ENCODE measurements around the gene KCNB1.

The KCNB1 gene

DNA sequence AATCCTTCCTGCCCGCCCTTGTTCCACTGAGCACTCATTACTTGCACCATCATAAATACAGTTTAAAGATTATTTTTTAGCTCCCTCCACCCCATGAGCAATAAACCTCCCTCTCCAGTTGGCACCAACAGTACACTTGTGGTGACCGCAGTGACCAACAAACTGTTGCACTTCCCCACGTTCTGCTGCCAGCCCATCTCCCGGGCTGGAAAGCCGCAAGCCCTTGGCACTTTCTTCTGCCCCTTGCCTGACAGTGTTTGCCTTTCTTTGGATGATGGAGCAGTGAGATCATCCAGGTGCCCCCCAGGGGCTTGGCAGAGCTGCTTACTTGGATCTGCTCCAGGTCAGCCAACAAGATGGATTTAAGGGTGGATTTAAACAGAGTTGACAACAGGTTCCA, 21.6 kb downstream of the KCNB1 start:
- in situ Hi-C loops (cut with MboI; ENCODE audit: low pct_unique_long_range_greater_than_20kb, low sequenced_read_pairs, unreplicated experiment) = no loop called here
- TF ChIP-seq, protein P1, sequence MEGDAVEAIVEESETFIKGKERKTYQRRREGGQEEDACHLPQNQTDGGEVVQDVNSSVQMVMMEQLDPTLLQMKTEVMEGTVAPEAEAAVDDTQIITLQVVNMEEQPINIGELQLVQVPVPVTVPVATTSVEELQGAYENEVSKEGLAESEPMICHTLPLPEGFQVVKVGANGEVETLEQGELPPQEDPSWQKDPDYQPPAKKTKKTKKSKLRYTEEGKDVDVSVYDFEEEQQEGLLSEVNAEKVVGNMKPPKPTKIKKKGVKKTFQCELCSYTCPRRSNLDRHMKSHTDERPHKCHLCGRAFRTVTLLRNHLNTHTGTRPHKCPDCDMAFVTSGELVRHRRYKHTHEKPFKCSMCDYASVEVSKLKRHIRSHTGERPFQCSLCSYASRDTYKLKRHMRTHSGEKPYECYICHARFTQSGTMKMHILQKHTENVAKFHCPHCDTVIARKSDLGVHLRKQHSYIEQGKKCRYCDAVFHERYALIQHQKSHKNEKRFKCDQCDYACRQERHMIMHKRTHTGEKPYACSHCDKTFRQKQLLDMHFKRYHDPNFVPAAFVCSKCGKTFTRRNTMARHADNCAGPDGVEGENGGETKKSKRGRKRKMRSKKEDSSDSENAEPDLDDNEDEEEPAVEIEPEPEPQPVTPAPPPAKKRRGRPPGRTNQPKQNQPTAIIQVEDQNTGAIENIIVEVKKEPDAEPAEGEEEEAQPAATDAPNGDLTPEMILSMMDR (IDR thresholded peaks at IDR 0.05; ENCODE audit: extremely low read depth, insufficient read depth, missing control alignments) = no peak
- no peak for DNase-seq (ENCODE audit: low spot score)

DNA sequence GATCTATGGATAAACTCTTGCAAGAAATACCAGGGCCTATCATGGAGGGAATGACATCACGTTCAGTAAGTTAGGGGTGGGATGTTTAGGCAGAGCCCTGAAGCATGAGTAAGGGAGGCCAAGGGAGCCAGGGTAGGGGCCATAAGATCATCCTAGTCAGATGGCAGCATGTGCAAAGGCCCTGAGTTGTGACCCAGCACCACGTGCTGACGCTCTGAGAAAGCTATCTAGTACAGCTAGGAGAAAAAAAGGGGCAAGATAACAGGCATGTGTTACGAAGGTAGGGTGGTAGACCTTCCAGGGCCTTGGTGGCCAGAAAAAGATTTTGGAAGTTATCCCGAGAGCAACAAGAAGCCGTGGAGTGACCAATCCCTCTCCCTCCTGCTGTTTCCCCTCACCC, 22.3 kb downstream of the KCNB1 start:
- in situ Hi-C loops (cut with MboI; ENCODE audit: low pct_unique_long_range_greater_than_20kb, low sequenced_read_pairs, unreplicated experiment) = no loop called here
- TF ChIP-seq, protein P1 (IDR thresholded peaks at IDR 0.05; ENCODE audit: extremely low read depth, insufficient read depth, missing control alignments) = no peak
- no peak for DNase-seq (ENCODE audit: low spot score)

DNA sequence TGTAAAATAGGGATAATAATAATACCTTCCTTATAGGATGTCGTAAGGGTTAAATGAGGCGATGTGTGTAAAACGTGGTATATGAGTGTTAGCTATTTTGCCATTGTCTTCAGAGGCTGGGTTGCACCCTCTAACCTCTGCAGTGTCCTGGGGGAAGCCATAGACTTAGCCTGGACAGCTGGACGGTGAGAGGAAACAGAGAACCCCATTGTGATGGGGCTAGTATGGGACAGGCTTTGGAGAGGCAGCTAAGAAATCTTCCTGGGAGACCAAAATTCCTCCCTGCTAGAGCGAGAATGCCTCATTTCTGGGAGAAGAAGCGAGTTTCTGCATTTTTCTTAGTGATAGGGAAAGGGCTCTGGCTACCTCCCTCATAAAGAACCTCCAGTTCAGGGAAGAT, 22.8 kb downstream of the KCNB1 start:
- TF ChIP-seq, protein P1 (IDR thresholded peaks at IDR 0.05; ENCODE audit: extremely low read depth, insufficient read depth, missing control alignments) = no peak
- in situ Hi-C loops (cut with MboI; ENCODE audit: low pct_unique_long_range_greater_than_20kb, low sequenced_read_pairs, unreplicated experiment) = no loop called here
- DNase-seq (ENCODE audit: low spot score) = no peak

DNA sequence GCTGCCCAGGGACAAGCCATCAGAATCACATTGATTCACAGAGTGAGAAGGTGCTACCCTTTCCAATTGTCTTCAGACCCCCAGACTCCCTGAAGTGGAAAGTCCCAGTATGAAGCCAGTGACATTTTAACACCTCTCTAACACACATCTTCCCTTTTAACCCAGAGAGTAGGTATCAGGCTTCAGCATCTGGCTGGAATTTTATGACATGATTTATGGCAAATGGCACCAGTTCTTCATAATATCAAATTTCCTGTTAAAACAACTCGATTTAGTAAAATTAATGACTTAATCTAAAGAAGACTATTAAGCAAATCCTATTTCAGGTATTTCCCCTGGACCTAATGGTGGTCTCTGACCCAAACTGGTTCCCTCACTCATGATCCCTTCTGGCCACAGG, 25.0 kb downstream of the KCNB1 start:
- TF ChIP-seq, protein P1 (IDR thresholded peaks at IDR 0.05; ENCODE audit: extremely low read depth, insufficient read depth, missing control alignments) = no peak
- no peak for DNase-seq (ENCODE audit: low spot score)
- in situ Hi-C loops (cut with MboI; ENCODE audit: low pct_unique_long_range_greater_than_20kb, low sequenced_read_pairs, unreplicated experiment) = no loop called here

DNA sequence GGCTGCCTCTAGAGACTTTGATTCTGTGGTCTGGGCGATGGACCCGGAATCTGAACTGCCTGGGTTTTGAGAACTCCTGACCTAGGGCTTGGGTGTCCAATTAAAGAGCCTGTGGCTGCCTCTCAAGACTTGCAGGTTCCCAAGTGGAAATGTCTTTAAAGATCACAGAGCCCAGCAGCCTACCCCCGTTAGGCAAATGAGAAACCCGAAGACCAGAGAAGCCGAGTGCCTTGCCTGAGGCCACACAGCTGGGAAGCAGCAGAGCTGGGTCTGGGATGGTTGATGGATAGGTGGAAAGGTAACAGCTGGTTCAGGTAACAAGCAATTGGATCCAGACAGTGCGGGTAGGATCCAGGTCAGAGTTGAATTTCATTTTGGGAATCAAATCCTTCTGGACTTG, 25.8 kb downstream of the KCNB1 start:
- in situ Hi-C loops (cut with MboI; ENCODE audit: low pct_unique_long_range_greater_than_20kb, low sequenced_read_pairs, unreplicated experiment) = no loop called here
- TF ChIP-seq, protein P1 (IDR thresholded peaks at IDR 0.05; ENCODE audit: extremely low read depth, insufficient read depth, missing control alignments) = no peak

DNA sequence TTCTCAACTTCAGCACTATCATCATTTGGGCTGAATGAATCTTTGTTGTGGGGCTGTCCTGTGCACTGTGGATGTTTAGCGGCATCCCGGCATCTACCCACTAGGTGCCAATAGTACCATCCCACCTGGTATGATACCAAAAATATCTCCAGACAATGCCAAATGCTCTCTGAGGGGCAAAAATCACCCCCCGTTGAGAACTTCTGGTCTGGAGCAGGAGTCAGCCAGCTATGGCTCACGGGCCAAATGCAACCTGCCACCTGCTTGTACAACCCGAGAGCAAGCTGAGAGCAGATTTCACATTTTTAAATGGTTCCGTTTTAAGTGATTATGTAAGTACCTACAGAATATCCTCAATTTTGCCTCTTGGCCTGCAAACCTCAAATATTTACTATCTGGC, 26.8 kb downstream of the KCNB1 start:
- DNase-seq (ENCODE audit: low spot score) = no peak
- in situ Hi-C loops (cut with MboI; ENCODE audit: low pct_unique_long_range_greater_than_20kb, low sequenced_read_pairs, unreplicated experiment) = no loop called here
- TF ChIP-seq, protein P1 (IDR thresholded peaks at IDR 0.05; ENCODE audit: extremely low read depth, insufficient read depth, missing control alignments) = no peak

More for the DNA sequence above, 25.8 kb downstream of the KCNB1 start:
- DNase-seq (ENCODE audit: low spot score) = no peak

DNA sequence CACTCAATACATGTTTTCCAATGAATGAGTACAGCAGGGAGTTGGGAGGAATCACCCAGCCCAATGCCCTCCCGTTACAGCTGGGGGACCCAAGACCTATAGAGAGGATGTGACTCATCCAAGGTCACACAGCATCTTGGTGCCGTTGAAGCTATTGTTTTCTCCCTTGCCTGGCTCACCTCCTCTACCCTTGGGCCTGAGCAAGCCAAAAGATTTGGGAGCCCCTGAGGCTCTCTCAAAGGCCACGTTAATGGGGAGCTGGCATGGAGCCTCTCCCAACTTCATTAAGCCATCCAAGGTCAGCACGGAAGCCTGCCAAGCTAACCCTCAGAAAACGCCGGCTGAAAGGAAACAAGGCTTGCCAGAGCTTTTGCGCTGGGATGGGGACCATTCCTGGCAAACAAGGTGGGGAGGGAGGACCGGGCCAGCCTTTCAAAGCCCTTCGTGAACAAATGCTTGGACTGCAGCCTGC, 30.4 kb downstream of the KCNB1 start:
- DNase-seq (ENCODE audit: low spot score) = no peak
- TF ChIP-seq, protein P1 (IDR thresholded peaks at IDR 0.05; ENCODE audit: extremely low read depth, insufficient read depth, missing control alignments) = no peak
- in situ Hi-C loops (cut with MboI; ENCODE audit: low pct_unique_long_range_greater_than_20kb, low sequenced_read_pairs, unreplicated experiment) = no loop called here
